Left lobe of liver (tissue), 2 donors: Measurements from ENCODE around the gene CBFA2T2. TPM values are rescaled to one million over a fixed set of nuclear protein-coding genes. Genes with fewer than 3 reads are reported as not detected.
"Not testable (repeated sequence)": the region's sequence is repeated elsewhere in the genome, so short reads cannot be mapped to it uniquely, and the experiment has no call there.

Experiments used
- ATAC-seq: fragments of 200-7000 bp; cut with Tn5 transposase; one replicate; pipeline ENCODE4 v1.9.1; 2020; ENCODE audit warnings: mild to moderate bottlenecking, moderate library complexity
- DNase-seq: peaks from one replicate; pipeline ENCODE4 v3.0.0-alpha.2; 2020; ENCODE audit warnings: low spot score
- total RNA-seq: library from RNA; stranded (reverse); gene quantifications from one replicate; pipeline ENCODE4 v1.2.1, GENCODE V29; 2021
- donor health status: DM: no; HTN: no; CAD: no; lungs with moderate emphysema.
- donor health status: DM: no; HTN: yes; CAD: no.

The CBFA2T2 gene
- total RNA-seq, 1 donor from 2014 or later, result 5.7 TPM

DNA sequence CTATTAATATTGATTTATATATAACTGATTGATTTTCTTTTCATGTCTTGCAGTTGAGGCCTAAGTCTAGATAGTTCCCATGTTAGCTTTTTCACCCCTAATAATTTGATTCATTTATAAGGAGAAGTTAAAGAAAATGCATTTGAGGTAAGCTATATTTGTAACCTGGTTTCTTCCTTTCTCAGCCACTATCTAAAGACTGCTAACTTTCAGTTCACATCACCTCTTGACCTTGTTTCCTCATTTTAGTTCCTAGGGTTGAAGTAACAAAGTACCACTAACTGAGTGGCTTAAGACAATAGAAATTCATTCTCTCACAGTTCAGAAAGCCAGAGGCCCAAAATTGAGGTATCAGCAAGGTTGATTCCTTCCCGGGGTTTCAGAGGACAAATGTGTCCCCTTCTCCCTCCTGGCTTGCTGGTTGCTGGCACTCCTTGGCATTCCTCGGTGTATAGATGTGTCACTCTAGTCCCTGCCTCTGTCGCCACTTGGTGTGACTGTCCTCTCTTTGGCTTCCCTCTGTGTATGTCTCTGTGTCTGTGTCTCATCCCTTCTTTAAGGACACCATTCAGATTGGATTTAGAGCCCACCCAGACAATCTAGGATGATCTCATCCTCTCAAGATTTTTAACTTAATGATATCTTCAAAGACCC lies 116.3 kb downstream of the CBFA2T2 start:
- DNase-seq (no peak), ATAC-seq (no peak)

DNA sequence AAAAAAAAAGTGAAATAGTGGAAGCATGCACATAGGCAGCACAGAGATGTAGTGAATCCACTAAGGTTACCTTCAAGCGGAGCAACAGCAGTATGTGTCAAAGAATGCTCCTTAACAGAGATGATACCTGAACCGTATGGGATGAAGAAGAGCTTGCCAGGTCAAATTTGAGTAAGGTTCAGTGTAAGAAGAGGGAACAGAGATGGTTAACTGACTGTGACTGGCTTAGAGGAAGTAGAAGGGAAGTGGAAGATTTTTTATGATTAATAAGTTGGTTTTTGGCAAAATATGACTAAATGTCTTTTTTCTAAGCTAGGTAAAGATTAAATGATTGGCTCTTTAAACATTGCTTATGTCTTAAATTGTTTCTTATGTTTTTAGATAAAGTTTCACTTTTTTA lies 119.6 kb downstream of the CBFA2T2 start:
- DNase-seq, result no peak
- ATAC-seq, result no peak

DNA sequence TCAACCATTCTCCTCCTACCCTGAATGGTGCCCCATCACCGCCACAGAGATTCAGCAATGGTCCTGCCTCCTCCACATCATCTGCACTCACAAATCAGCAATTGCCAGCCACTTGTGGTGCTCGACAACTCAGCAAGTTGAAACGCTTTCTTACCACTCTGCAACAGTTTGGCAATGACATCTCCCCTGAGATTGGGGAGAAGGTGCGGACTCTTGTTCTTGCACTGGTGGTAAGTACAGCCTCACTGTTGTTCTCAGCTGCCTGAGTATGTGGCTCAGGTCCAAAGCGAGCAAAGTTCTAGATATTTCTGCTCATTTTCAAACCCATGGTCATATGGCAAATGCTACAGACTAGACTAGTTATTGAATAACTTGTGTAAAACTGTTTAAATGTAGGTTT lies 121.2 kb downstream of the CBFA2T2 start:
- ATAC-seq, result peak; percentile 46
- no peak for DNase-seq

DNA sequence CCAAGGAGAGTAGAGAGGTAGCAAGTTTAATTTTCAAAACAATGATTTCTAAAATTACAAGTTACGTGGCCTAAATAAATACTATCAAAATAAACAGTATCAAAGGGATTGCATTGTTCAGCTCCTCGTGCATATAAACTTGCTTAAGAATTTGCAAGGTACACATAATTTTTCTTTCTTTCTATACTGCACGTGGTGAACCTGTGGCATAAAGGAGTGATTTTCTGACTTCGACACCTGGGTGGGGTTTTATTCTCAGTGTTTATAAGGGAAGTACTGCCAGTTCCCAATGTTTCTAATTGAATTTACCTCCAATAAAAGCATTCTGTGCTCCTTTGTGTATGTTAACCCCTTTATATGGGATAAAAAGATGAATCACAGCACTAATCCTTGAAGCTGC lies 122.1 kb downstream of the CBFA2T2 start:
- ATAC-seq (no peak), DNase-seq (no peak)

DNA sequence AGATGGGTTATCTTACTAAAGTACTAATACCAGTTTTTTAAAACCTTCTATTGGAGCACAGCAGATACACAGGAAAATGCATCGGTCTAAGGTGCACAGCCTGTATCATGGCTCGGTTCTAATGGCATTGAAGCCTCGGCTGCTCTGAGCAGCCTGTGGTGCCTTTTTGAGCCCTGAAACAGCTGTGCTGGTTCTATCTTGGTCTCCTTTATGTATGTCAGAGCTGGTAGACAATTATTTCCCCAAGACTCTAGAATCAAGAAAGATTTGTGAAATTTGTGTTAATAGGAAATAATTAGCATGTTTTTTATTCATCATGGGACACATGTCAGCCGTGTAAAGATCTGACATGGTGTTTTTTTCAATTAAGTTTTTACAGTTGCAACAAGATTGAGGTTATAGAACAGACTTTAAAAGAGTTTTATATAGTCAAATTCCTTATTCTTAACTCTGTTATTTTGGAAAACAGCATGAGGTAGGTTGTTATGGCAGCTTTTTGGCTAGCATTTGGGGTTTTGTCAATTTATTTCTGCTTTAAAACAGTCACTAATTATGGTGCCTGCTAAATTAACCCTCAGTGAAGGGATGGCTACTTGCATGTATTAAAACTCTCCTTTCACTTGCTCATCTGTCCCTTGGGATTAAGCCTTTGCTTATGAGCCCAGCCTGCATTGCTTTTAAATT lies 132.0 kb downstream of the CBFA2T2 start:
- ATAC-seq (no peak), DNase-seq (no peak)

DNA sequence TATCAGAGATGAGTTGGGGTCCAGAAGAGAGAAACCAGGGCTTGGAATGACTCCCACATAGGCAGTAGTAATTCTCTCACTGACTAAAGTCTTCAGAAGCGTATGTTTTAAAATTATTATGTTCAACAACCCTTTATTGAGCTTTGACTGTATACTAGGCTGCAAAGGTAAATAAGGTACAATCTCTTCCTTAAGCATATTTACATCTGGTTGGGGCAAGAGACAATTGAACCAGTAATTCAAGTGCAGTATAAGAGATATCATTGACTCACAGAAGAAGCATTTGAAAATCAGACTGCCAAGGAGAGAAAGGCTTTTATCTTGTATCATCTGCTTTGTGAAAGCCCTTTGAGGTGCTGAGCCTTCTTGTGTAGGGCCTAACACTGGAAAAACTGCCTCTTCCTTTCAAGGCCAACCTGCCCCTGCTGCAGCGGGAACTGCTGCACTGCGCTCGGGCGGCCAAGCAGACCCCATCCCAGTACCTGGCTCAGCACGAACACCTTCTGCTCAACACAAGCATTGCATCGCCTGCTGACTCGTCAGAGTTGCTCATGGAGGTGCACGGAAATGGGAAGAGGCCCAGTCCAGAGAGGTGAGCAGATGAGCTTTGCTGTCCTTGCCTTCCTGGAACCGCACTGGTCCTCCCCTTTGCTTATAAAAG lies 132.9 kb downstream of the CBFA2T2 start:
- no peak for ATAC-seq
- no peak for DNase-seq

DNA sequence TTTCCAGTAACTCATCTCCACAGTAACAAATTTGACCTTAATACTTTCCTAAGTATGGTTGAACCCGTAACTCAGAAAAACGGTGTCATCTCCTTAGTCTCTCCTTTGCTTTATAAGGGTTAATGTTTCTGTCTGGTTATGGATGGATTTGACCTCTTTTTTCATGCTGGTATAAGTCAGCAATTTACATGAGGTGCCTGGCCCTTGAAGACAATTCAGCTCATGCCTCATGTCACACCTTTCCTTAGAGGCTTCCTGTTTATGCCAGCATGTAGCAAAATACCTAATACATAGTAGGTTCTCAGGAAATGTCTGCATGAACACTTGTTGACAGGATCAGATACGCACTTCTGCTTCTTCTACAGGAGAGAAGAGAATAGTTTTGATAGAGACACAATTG lies 134.5 kb downstream of the CBFA2T2 start:
- ATAC-seq (no peak), DNase-seq (no peak)

DNA sequence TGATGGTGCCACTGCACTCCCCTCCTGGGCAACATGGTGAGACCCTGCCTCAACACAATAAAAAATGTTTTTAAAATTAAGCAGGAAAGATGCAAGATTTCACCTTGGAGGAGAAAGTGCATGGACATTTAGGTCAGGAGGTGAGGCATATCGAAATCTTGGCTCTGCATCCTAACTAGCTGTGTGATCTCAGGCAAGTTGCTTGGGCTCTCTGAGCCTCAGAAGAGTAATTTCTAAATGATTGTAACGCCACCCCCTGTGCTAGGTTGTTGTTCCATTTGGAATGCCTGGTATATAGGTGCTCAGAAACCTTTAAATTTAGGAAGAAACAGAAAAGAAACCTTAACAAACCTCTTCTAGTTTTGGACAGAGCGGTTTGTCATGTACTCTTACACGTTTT lies 136.3 kb downstream of the CBFA2T2 start:
- ATAC-seq, result no peak
- DNase-seq, result no peak

DNA sequence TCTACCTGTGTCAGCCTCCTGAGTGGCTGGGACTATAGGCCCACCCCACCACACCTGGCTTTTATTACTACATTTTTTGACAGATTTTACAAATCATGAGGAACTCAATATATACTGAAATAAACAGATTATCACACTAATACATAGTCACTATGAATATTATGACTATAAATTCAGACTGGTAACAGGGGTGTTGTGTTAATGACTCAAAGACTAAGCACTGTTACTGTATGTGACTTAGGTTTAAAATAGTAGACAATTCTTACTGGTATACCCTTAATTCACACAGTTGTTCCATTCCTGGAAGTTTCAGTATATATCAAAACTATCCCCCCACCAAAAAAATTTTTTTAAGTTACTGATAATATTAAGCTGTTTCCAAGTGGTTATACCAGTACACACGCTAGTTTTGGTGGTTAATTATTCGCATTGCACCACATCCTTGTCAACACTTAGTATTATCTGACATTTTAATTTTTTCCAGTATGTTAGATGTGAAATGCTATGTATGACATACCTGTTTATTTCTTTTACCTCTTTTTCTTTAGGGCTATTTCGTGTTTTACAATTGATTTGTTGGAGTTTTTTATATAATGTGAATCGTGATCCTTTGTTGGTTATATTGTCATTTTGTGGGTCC lies 137.8 kb downstream of the CBFA2T2 start:
- ATAC-seq, result no peak
- no peak for DNase-seq

DNA sequence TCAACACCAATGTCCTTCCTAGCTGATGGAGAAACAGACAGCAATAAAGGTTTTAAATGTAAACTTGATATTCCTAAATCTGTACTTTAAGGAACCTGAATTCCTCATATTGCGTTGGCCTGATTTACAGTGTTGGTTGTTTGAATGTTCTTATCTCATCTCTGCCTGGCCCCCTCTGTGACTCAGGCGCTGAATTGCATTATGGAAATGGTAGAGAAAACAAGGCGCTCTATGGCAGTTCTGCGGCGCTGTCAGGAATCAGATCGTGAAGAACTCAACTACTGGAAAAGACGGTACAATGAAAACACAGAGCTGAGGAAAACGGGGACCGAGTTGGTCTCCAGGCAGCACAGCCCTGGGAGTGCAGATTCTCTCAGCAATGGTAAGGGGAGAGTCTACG lies 139.6 kb downstream of the CBFA2T2 start:
- no peak for DNase-seq
- ATAC-seq, result no peak

DNA sequence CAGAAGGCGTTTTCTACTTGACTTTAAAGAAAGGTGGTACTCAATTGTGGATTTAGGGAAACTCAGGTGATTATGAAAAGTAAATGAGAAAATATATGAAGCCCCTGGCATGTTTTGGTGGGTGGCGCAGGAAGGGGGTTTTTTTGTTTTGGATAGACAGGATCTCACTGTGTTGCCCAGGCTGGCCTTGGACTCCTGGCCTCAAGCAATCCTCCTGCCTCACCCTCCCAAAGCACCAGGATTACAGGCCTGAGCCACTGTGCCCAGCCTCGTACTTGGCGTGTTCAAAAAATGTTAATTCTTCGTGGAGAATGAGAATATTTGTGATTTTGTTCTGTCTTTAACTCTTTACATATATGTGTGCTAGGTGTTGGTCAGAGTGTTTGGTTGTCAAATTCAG lies 140.1 kb downstream of the CBFA2T2 start:
- no peak for ATAC-seq
- no peak for DNase-seq

DNA sequence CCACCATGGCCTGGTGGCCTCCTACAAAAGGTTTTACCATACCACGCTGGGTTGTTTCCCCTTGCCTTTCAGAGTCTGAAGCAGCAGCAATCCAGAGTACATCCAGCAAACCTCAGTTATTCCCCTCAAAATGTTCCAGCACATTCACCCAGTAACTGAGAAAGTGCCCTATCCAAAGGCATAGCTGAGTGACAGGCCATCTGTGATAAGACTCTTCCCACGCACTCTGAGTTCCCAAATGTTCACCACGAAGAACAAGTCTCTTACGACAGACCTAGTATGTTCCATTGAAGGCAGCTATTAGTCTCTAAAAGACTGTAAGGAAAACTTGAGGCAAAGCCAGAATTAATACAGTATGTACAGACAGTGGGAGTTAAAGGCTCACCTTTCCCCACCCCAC lies 140.6 kb downstream of the CBFA2T2 start:
- no peak for DNase-seq
- no peak for ATAC-seq

DNA sequence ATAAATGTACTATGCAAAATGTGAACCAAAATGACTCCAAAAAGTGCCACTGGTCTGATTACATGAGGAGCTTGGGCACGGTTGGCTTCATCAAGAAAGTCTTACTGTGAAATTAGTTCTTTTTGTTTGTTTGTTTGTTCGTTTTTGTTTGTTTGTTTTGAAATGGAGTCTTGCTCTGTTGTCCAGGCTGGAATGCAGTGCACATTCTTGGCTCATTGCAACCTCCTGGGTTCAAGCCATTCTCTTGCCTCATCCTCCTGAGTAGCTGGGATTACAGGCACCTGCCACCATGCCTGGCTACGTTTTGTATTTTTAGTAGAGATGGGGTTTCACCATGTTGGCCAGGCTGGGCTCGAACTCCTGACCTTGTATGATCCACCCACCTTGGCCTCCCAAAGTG lies 142.0 kb downstream of the CBFA2T2 start:
- DNase-seq, ATAC-seq: not testable (repeated sequence)

DNA sequence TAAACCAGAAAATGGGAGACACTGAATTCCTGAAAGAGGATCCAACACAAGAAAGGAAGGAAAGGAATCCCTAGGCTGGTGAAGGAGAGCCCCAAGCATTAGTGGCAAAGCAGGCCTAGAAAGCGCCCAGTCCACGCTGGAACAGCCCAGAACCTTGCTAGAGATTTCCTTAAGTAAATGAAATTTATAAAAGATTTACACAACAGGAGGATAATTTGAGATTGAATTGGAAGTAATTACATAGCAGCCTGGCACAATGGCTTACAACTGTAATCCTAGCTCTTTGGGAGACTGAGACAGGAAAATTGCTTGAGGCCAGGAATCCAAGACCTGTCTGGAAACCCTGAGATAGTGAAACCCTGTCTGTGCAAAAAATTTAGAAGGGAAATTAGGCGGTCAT lies 145.4 kb downstream of the CBFA2T2 start:
- no peak for ATAC-seq
- peak; percentile 14 for DNase-seq

DNA sequence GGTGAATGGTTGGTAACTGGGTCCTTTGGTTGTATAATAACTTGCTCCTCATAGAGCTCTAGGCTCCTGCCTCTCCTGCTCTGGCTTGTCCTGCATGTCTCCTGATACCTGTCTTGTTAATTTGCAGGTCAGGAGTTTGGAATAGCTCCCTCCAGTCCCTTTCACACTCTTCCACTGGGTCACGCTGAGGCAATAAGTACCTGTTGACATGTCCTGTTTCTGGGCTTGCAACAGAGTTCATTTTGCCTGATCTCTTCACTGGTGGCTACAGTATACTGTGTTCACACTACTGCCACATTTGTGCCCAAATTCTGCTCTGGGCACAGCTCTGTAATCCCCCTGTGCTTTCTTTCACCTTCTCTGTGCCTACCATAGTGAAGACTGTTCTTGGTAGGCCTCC lies 146.9 kb downstream of the CBFA2T2 start:
- ATAC-seq (peak; percentile 98), DNase-seq (no peak)

DNA sequence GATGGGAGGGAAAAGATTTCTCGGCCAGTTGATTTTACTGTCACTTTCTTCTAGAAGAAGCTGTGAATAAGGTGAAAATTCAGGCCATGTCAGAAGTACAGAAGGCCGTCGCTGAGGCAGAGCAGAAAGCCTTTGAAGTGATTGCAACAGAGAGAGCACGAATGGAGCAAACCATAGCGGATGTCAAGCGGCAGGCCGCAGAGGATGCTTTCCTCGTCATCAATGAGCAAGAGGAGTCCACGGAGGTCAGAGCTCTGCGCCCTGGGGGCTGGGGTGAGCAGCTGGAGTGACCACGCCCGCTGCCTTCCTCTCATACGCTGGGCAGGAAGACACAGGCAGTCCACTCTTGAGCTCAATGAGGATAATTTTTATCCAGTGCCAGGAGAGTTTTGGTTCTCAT lies 150.4 kb downstream of the CBFA2T2 start:
- ATAC-seq (no peak), DNase-seq (no peak)

DNA sequence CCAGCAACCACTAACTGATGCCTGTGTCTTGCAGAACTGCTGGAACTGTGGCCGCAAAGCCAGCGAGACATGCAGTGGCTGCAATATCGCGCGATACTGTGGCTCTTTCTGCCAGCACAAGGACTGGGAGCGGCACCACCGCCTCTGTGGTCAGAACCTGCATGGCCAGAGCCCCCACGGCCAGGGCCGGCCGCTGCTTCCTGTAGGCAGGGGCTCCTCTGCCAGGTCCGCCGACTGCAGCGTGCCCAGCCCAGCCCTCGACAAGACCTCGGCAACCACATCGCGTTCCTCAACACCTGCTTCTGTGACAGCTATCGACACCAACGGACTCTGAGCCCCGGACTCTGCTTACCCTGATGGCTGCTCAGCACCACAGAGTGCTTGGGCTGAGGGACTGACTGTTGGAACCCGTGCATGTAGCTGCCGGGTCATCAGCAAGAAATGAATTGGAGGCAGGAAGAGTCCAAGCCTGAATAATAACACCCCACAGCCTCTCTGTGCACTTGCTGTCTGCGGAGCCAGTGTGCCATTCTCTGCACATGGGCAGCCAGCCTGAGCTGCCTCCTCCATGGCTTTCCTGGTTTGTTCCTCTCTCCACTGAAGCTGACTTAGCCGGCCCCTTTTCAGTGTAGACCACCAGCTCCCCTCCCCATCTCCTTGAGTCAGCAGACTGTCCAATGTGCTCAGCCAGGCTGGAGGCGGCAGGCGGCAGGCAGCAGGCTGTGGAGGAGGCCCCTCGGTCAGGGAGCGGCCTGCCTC lies 154.6 kb downstream of the CBFA2T2 start:
- no peak for ATAC-seq
- no peak for DNase-seq

DNA sequence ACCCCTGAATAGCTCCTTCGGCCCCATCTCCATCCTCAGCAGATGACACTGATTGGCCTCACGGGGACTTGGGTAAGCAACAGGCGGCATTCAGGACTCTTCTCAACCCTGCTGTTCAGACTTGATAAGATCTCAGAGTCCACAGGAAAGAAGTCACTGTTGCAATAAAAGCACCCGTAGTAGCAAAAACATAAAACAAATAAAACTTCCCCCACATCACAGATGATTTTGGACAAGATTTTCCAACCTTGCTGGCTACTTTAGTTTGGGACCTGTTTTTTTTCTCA lies 155.1 kb downstream of the CBFA2T2 start:
- ATAC-seq (no peak), DNase-seq (no peak)

DNA sequence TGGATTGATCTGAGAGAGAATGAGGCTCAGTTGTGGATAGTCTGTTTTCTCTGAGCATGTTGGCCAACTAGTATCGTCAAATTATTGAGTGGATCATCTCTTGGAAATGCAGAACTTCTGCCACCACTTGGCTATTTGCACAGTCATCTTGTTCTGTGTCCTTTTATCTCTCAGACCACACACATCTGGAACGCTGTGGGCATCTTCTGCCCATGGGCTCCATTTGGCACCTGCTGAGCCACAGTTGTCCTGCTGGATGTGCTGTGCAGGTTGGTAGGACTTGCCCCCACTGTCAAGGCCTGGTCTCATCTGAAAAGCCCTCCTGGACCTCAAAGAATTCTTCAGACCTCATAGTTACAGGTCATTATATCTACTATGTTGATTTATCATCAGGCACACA lies 155.5 kb downstream of the CBFA2T2 start:
- DNase-seq, result no peak
- ATAC-seq, result no peak

DNA sequence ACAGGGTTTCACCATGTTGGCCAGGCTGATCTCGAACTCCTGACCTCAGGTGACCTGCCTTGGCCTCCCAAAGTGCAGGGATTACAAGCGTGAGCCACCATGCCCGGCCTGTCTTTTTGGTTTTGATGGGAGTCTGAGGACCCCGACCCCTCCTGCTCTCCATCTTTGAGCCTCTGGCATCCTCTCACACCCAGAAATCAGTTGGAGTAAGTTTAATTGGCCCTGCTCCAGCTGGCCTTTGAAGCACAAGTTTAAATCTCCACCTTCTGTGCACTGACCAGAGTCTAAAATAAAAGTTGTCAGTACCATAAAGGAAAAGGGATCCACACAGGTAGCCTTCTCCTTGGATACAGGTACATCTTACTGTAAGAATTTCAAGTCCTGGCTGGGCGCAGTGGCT lies 156.3 kb downstream of the CBFA2T2 start:
- ATAC-seq (no peak), DNase-seq (no peak)

DNA sequence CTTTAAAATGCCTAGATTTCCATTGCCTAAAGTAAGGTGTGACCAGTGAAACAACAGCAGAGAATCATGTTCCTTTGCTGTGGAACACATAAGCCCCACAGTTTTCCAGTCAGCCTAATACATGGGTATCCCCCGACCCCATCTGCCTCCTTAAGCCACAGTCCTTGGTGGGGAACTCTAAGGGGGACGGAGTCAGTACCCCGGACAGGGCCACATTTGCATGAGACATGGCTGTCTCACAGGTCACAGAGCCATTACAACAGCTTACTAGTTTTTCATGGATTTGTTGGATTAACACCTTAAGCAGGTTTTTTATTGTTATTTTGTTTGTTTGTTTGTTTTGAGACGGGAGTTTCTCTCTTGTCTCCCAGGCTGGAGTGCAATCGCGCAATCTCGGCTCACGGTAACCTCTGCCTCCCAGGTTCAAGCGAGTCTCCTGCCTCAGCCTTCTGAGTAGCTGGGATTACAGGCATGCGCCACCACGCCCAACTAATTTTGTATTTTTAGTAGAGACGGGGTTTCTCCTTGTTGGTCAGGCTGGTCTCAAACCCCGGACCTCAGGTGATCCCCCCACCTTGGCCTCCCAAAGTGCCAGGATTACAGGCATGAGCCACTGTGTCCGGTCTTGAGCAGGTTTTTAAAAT lies 157.2 kb downstream of the CBFA2T2 start:
- DNase-seq, result not testable (repeated sequence)
- ATAC-seq, result peak; percentile 50
